Fibroblast of skin of back (primary cell): ENCODE data around the gene RAB40B.

Experiments used
- DNase-seq: peaks from one replicate; pipeline ENCODE4 v3.0.0-alpha.2; 2013

RAB40B gene

DNA sequence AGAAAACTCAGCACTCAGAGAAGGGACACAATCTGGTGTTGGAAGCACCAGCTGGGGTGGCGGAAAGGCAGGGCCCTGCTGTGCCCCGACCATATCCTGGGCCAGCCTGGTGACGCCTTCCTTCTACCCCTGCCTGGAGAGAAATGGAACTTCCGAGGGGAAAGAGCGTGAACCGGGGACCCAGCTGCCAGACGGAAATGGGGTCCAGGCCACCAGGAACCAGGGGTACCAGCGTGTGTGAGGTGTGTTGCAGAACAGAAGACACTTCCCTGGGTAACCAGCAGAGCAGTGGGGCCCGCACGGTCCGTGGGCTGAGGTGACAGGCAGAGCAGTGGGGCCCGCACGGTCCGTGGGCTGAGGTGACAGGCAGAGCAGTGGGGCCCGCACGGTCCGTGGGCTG is 6.8 kb downstream of the RAB40B start:
- DNase-seq: no peak

DNA sequence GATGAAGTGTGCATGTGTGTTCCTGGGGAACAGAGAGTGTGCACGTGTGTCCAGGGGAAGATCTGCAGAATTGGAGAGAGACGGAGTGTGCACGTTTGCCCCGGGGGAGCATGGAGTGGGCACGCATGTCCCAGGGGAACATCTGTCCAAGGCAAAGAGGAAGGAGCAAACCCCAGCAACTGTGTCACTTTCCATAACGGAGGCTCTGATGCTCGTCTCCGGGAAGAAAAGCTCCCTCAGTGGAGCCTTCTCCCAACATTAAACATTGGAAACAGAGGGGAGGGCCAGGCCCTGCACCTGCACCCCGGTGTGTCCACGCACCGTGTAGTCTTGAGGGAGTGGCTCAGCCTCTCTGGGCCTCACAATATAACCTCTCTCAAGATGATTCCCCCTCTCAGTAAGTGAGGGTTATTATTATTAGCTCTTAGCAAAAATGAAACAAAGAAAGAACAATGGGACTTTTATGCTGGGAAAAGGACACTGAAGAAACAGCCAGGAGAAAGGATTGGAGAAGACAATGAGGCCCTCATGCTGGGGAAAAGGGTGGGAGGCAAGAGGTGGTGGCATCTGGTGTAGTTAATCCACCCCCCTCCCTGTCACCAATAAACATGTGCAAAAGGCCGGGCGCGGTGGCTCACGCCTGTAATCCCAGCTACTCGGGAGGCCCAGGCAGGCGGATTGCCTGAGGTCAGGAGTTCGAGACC is 7.6 kb downstream of the RAB40B start:
- no peak for DNase-seq

DNA sequence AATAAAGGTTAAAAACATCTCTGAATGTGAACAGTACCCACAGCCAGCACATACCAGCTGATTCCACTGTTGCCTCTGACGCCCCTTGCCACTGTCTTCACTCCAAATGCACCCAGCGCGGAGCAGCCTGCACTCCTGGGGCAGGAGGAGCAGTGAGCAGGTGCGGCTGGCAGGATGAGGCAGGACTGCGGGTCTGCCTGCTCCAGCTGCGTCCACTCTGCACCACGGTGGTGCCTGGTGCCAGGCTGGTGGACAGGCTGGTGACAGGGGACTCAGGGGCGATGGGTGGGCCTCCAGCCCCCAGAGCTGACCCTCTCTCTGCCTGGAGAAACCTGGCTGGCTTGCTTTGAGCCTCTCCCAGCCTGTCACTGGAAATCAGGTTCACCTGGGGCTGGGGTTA is 9.4 kb downstream of the RAB40B start:
- DNase-seq: no peak

DNA sequence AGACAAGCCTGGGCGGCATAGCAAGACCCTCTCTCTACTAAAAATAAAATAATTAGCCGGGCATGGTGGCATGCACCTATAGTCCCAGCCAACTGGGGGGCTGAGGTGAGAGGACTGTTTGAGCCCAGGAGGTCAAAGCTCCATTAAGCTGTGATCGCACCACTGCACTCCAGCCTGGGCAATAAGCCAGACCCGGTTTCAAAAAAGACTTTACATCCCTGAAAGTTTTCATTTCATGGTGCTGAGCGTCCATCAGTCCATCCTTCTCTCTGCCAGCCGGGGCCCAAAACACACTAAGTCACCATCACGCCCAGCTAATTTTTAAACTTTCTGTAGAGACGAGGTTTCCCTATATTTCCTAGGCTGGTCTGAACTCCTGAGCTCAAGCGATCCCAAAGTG is 10.6 kb downstream of the RAB40B start:
- no peak for DNase-seq

DNA sequence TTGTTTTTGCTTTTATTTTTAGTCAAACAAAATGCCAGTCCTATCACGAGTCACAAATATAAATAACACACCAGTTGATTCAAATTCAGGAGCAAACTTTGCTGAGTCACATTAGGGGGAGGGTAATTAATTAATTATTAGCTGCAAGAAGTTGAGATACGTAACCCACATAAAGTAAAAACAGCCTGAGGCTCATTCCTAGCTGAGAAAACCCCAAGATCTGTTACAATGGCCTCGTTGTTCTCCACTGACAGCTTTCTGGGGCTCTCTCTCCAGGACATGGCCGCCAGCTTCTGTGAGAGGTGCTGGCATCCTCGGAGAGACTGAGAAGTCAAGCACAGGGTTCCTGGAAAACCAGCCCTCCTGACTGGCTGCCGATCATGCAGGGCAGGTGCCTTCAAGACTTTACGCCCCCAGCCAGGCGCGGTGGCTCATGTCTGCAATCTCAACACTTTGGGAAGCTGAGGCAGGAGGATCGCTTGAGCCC is 11.1 kb downstream of the RAB40B start:
- no peak for DNase-seq

DNA sequence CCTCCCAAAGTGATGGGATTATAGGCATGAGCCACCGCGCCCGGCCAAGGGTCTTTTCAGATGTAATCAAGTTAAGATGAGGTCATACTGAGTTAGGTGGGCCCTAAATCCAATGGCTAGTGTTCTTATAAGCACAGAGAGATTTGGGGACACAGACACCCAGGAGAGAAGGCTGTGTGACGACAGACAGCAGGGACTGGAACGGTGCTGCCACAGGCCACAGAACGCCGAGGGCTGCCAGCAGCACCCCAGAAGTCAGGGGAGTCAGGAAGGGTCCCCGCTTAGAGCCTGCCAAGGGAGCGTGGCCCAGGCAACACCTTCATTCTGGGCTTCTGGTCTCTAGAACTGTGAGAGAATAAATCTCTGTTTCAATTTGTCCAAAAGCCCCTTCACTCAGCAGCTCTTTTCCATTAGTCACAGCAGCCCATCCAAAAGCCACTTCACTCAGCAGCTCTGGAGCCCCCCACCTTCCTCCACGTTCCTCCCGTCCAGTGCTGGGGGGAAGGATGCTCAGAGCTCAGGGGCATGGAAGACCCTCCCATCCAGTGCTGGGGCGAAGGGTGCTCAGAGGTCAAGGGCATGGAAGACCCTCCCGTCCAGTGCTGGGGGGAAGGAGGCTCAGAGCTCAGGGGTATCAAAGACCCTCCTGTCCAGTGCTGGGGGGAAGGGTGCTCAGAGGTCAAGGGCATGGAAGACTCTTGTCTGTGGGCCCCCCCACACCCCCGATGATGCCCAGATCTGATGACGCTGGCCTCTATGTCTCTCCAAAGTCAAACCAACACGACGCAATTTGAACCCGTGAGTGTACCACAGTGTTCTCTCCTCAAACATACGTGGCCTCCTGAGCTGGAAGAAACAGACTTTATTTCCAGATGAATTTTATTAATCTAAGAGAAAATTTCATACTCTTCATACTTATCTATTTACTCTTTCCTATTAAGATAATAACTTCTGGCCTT is 11.9 kb downstream of the RAB40B start:
- no peak for DNase-seq

DNA sequence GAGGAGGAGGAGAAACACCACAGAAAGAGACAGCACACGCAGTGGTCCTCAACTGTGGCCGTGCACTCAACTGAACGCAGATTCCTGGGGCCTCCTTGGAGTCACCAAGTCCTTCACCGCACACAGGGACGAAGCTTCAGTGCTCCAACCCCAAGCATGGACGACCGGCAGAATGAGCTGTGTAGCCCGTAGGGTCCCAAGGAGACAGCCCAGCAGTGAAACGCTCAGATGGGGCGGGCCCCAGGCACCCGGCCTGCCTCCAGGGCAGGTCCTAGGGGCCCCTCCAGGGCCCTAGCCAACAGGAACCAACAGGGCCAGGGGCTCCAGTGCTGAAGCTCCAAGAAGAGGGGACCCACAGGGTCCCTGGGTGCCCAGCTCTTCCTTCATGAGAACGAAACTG is 13.2 kb downstream of the RAB40B start:
- no peak for DNase-seq

DNA sequence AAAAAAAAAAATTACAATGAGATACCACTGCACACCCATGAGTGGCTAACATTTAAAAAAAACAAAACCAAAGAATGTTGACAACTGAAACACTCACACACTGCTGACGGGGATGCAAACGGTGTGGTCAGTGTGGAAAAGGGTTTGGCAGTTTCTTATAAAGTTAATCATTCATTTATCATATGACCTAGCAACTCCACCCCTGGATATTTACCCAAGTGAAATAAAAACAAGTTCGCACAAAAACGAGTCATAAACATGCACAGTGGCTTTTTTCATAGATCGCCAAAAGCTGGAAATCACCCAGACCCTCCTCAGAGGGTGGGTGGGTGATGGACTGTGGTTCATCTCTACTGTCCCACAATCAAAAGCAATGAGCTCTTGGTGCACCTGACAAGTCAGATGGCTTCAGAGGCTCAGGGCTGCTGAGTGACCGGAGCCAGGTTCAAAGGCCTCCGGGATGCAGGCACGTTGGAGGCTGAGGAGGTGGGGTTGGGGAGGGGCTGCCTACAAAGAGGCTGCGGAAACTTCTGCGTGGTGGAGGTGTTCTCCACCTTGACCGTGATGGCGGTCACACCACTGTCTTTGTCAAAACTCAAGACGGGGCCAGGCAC is 14.2 kb downstream of the RAB40B start:
- DNase-seq: no peak

DNA sequence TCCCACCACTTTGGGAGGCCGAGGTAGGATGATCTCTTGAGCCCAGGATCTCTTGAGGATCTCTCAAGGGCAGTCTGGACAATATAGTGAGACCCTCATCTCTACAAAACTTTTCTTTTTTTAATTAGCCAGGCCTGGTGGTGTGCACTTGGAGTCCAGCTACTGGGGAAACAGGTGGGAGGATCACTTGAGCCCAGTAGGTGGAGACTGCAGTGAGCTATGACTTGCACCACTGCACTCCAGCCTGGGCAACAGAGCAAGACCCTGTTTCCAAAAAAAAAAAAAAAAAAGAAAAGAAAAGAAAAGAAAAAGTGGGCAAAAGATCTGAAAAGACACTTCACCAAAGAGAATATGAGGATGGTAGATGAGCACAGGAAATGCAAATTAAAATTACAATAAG is 15.0 kb downstream of the RAB40B start:
- no peak for DNase-seq

DNA sequence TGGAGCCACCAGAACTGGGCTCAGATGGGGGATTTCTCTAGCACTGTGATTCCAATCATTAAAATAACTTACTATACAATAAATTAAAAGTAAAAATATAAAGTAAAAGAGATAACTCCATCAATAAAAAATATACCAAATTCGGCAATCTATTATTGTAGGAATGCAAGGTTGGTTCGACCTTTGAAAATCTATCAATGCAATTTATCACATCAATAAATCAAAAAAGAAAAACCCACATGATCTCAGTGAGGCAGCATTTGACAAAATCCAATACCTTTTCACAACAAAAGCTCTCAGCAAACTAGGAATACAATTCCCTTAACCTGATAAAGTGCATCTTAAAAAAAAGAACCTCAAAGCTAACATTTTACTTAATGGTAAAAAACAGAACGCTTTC is 17.0 kb downstream of the RAB40B start:
- DNase-seq: no peak

DNA sequence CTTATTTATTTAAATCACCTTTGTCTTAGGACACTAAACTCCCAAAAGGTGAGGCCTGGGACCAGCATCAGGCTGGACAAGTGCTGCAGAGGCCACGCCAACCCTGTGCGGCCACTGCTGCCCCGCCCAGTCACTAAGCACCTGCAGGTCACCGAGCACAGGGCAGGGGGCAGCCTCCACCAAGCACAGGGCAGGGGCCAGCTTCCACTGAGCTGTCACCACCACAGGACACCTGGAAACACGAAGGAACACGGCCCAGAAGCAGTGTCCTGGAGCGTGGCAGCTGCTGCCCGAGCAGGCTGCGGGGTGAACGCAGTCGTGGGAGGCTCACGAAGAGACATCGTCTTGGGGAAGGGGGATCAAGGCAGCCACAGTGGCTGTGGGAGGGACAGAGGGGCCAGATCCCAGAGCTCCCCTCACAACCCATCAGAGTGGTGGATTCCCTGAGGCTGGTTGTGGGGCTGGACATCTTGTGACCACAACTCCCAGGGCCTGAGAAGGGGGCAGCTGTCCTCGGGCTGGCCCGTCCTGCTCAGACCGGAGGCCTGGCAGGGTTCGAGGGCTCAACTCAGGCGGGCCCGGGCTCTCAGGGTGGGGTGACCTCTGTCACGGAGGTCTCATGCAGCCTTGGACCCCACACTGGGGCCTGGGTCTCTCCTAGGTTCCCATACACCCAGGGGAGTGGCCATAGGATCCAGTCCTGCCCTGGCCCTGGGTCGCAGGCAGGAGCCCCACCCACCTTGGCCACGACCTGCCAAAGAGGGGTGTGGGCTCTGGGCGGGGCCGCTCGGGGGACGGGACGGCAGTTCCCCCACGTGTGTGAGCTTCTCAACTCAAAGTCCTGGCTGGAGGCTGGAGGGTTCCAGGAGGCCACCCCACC is 18.7 kb downstream of the RAB40B start:
- no peak for DNase-seq

DNA sequence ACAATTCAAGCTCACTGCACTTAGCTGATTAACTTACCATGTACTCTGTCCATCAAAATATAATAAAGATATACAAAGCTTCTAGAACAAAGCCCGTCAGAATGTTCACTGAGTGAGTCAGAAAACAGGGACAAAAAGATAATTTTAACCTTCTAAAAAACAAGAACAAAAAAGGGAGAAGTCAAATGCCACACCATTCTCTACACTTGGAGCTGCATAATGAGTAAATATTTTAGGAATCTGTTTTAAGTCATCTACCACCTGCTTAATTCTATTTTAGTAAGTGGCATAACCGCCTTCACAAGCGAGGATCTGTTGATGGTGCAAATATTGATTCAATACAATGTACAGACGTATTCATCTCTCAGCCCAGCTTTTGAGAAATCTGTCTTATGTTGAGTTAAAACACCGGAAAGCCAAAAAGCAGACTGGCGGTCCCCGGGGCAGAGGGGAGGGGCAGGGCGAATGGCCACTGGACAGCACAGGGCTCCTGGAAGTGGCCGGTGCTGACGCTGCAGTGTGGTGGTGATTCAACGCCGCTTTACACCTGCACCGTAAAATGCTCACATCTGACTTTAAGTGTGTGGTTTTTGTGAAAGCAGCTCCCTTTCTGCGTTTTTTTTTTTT is 20.1 kb downstream of the RAB40B start:
- DNase-seq: no peak

DNA sequence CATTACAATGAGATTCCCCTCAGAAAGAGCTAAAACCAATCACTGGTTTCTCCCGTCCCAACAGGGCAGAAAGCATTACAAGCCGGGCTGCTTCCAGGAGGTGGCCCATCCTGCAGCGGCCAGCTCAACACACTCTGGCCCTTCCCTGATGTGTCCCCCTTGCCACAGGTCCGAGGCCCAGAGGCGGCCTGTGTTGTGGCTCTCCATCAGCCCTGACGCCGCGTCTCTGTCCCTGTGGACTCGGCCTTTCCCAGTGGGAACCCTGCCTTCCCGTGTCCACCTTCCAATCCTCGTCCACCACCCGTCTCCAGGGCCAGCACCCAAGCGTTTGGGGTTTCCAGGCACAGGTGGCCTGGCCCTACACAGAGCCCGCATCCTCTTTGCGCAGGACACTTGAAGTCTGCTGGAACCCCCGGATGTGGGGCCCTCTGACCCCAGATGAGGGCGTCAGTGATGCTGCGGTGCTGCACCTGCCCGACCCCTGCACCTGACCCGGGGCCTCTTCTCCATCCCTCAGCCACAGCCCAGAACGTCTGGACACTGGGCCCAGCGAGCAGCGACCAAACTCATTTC is 21.1 kb downstream of the RAB40B start:
- no peak for DNase-seq

DNA sequence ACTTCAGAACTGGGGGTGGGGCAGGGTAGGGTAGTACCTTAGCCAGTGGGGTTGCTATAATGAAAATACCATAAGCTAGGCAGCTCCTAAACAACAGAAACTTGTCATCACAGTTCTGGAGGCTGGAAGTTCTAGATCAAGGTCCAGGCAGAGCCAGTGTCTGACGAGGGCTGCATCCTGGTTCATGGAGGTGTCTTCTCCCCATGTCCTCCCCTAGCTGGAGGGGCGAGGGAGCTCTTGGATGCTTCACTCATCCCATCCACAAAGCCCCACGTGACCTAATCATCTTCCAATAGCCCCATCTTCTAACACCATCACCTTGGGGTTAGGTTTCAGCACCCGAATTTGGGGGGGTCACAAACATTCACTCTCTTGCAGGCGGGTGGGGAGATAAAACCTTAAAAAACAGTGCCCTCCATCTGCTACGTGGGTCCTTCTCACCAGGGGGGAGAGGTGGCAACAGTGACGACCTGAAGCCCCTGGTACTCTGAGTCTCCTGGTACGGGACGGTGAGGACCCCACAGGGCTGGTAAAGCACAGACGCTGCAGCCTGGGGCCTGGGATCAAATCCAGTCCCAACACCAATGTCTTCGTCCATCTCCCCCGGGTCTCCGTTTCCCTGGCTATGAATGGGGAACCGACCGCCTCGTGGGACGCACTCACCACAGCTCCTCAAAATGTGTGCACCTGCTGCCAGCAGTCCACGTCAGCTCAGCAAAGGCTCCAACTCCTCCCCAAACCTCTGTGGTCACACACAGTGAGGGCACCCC is 22.8 kb downstream of the RAB40B start:
- DNase-seq: no peak

DNA sequence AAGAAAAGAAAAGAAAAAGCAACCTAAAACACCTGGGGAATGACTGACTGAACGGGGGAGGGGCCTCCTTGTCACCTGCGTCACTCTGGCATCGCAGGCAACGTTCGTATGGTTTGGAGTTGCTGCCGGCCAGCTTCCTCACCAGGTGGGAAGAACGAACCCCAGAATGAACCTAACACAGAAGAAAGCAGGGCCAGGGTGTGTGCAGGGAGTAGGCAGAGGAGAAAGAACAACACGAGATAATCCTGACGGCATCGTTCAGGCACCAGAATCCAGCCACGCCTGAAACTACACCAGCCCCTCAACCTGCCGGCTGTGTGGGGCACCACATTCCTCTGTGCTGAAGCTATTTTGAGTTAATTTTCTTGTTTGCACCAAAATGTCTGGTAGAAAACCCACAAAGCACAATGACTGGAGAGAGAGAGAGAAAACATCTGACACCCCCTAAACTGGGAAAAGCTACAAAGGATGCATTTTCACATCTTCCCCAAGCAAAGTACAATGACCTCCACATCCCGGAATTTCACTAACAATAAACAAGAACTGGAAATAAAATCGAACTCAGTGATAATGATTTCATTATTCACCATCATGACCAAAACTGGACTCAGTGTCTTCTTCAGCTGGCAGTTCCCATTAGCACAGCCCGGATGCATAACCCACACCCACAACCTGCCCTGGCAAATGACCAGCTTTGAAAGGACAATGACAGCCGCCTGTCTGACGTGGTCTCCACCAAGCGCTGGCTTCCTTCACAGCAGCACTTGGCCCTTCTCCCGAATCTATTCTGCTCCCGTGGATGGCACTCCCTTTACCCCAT is 23.6 kb downstream of the RAB40B start:
- DNase-seq: no peak

DNA sequence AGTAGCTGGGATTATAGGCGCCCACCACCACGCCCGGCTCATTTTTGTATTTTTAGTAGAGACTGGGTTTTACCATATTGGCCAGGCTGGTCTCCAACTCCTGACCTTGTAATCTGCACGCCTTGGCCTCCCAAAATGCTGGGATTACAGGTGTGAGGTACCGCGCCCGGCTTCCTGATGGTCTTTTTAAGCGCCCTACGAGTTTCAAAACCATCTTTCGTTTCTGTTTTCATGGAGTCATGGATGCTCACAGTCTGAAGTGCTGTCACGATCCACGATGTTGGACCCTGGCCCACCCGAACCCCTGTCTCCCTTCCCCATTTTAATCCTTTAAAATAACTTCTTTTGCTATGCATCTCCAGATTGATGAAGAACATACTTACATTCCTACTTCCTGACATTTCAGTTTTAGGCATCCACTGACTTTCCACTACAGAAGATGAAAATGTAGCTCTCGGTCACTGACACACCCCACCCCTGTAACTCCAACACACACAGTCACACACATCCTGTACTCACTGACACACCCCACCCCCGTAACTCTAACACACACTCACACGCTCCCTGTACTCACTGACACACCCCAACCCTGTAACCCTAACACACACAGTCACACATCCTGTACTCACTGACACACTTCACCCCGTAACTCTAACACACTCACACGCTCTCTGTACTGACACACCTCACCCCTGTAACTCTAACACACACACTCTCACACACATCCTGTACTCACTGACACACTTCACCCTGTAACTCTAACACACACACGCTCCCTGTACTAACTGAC is 27.6 kb downstream of the RAB40B start:
- DNase-seq: no peak

DNA sequence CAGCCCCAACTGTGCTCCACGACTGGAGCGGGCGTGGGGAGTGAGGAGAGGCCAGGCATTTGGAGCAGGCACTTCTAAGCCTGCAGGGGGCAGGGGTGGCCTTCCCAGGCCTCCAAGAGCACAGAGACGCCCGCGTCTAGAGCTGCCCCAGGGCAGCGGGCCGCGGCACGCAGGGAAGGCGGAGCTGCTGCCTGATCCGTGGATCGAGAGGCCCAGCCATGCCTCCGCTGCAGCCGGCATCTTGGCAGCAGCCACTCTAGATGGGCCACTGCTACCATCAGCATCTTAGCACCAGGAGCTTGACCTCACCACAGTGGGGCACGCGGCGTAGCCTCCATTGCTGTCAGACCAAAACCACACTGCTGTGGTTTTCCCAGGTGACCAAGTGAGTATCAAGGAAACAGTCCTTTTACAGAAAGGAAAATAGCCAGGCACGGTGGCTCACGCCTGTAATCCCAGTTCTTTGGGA is 29.8 kb downstream of the RAB40B start:
- DNase-seq: peak; percentile 72

DNA sequence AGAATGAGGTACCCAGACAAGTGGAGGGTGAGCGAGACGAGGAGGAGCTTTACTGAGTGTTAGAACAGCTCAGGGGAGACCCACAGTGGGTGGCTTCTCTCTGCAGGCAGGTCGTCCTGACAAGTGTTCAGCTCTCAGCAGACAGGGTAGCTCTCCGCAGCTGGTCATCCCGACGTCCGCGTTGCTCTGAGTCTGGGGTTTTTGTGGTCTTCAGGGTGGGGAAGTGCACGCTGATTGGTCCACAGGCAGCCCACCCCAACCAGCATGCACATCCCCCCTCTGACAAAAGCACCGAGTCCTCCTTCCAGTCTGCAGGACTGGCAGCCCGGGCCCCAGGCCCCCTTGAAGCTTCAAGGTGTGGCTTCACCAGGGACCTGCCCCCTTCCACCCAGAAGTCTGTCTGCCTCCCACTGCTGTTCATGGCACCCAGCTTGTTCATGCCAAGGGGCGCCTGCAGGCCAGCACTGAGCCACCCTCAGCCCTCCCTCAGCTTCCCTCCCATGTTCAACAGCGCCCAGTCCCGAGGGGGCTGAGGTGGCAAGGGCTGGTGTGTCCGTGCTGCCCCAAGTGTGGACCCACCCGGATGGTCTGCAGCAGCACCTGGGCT is 30.4 kb downstream of the RAB40B start:
- DNase-seq: no peak
